GM19452 (cell line): Measurements from ENCODE around the gene SEC11A.
"Not testable (repeated sequence)": the region's sequence is repeated elsewhere in the genome, so short reads cannot be mapped to it uniquely, and the experiment has no call there.

Experiments used
- ATAC-seq: cut with Tn5 transposase; IDR thresholded peaks from one replicate; pipeline ENCODE4 v1.9.1; 2021; ENCODE audit not compliant: unreplicated experiment

SEC11A gene

DNA sequence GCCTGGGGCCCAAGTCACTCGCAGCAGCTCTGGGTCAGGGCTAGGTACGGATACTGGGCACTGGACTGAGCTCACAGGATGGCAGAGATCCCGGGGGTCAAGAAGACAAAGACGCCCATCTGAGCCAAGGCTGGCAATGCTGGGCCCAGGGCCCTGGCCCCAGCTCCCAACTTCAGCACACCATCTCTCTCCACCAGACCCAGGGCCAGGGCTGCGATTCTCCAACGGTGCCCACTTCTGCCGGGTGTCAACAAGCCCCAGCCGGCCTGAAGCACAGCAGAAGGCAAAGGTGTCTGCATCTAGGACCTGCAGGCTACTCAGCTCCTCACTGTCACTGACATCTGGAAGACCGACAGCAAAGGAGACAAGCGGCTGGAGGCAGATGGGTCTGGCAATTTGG is 70.4 kb downstream of the SEC11A start:
- no peak for ATAC-seq

DNA sequence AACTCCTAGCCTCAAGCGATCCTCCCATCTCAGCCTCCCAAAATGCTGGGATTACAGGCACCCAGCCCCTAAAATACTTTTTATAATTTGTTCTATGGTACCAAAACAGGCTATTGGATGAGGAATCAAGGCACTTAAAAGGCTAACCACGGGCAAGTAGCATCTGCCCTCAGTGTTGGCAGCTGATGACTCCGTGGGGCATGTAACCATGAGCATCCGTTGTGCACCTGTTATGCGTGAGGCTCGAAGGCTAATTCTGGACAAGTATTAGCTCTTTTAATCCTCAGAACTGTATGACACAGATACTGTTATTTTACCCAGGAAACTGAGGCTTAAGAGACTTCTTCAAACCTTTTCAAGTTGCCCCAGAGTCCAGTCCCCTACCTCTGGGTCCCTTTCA is 72.1 kb downstream of the SEC11A start:
- ATAC-seq = no peak

DNA sequence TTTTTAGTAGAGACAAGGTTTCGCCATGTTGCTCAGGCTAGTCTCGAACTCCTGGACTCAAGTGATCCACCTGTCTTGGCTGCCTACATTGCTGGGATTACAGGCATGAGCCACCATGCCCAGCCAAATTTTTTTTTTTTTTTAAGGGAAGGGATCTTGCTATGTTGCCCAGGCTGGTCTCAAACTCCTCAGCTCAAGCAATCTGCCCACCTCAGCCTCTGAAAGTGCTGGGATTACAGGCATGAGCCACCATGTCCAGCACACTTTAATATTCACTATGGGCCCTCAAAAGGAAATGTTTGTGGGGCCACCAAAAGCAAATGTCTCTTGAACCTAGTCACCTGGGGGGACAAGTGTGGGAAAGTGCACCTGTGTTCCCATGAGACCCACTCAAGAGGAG is 73.3 kb downstream of the SEC11A start:
- not testable (repeated sequence) for ATAC-seq

DNA sequence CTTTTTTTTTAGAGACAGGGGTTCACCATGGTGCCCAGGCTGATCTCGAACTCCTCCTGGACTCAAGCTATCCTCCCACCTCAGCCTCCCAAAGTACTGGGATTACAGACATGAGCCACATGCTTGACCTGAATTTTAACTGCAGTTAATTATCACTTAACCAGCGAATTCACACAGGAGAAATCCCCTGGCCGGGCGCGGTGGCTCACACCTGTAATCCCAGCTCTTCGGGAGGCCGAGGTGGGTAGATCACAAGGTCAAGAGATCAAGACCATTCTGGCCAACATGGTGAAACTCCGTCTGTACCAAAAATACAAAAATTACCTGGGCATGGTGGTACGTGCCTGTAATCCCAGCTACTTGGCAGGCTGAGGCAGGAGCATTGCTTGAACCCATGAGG is 74.1 kb downstream of the SEC11A start:
- not testable (repeated sequence) for ATAC-seq

DNA sequence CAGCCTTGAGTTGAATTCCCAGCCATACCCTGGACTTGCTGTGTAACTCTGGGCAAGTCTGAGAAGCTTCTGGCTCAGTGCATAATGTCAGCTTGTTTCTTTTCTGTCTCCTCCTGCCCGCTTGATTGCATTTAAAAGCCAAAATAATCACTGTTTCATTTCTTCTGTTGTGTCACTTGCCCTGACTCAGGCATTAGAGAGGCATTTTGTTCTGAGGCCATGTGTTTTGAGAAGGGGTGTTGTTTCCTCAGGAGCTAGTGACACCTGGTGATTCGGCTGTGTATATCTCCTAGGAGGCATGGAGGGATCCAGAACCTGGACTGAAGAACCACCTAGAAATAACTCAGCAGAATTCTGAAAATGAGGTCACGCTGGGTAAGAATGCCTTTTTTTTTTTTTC is 77.8 kb downstream of the SEC11A start:
- ATAC-seq = no peak

DNA sequence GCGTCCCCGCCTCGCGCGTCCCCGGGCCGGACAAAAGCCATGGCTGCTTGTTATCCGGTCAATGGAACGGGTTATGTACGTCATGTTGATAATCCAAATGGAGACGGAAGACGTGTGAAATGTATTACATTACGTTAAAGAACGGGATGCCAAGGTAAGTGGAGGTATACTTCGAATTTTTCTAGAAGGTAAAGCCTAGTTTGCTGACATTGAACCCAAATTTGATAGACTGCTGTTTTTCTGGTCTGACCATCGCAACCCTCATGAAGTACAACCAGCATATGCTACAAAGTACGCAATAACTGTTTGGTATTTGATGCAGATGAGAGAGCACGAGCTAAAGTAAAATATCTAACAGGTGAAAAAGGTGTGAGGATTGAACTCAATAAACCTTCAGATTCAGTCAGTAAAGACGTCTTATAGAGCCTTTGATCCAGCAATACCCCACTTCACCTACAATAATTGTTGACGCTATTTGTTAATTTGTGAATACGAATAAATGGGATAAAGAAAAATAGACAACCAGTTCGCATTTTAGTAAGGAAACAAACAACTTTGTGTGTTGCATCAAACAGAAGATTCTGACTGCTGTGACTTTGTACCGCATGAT is 81.6 kb downstream of the SEC11A start:
- ATAC-seq = no peak

DNA sequence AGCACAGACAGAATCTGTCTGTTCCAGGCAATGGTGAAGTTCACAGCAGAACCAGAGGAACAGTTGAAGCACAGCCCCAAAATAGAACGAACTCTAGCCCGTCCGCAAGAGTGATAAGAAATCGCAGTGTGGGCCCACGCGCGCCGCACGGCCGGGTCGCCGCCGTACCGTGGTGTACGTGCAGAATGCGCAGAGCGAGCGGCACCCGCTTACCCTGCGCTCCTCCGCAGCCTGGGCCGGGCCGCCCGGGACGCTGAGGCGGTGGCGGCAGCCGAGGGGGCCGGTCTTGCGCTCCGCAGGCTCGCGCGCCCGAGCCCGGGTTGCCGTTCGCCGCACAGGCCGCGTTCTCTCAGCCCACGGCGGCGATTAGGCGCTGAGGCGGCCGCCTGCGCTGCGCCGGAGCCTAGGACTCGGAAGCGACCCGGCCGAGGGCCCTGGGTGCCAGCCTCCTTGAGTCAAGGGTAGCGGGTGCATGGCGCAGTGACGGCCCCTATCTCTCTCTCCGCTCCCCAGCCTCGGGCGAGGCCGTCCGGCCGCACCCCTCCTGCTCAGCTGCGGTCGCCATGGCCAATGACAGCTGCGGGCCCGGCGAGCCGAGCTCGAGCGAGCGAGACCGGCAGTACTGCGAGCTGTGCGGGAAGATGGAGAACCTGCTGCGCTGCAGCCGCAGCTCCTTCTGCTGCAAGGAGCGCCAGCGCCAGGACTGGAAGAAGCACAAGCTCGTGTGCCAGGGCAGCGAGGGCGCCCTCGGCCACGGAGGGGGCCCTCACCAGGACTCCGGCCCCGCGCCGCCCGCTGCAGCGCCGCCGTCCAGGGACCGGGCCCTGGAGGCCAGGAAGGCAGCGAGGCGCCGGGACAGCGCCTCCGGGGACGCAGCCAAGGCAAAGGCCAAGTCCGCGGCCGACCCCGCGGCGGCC is 82.4 kb downstream of the SEC11A start:
- peak; percentile 52 for ATAC-seq

DNA sequence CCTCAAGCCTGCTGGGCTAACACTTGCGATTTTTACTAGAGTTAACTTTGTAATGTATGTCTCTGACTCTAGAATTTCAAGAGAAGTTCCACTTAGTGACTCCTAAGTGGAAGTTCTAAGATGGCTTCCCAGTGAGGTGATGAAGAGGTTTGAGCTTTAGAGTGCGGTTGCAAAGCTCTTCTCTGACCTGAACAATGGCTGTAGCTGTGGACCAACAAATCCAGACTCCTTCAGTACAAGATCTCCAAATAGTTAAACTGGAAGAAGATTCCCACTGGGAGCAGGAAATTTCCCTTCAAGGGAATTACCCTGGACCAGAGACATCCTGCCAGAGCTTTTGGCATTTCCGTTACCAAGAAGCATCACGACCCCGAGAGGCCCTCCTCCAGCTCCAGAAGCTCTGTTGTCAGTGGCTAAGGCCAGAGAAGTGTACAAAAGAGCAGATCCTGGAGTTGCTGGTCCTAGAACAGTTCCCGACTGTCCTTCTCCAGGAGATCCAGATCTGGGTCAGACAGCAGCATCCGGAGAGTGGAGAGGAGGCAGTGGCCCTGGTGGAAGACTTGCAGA is 84.2 kb downstream of the SEC11A start:
- no peak for ATAC-seq

DNA sequence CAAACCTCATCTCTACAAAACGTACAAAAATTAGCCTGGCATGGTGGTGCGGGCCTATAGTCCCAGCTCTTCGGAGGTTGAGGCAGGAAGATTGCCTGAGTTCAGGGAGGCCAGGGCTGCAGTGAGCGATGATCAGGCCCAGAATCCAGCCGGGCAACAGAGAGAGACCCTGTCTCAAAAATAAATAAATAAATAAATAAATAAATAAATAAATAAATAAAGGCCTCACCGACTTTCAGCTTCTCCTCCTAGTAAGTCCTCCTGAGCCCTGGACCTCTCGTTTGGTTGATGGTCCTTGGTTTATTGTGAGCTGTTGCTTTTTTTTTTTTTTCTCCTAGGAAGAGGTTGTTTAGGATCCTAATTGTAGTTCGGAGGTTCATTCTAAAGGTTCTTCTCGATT is 86.9 kb downstream of the SEC11A start:
- ATAC-seq = no peak

DNA sequence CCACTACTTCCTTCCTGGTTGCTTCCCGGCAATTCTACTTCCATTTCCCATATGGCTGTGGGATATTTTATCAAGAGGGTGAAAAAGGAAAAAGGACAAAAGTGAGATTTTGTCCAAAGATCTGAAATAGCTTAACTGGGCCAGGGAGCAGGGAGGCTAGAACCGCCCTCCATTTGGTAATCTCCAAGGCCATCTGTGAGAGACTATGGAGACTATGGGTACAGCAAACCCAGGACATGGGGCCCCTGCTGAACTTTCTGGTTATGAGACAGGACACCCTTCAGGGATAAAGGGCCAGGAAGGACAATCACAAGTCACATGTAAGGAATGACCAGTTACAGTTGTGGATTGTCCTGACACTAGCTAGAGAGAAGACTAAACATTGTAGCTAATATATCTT is 90.8 kb downstream of the SEC11A start:
- ATAC-seq = no peak

DNA sequence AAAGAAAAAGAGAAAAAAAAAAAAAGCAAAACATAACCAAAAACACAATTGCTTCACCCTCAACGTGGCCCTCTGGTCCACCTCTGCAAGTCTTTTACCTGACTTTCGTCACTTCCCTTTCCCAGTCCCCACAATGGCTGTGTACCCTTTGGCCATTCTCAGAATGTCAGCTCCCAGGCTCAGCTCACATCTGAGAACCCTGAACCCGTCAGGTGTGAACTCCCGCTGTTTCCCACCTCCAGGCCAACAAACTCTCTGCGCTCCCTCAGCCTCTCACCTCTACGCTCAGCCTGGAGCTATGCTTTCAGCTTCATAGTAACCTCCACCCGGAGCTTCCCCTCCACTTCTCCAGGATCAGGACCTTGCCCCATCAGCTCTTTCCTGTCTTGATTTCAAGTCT is 91.6 kb downstream of the SEC11A start:
- ATAC-seq = no peak

DNA sequence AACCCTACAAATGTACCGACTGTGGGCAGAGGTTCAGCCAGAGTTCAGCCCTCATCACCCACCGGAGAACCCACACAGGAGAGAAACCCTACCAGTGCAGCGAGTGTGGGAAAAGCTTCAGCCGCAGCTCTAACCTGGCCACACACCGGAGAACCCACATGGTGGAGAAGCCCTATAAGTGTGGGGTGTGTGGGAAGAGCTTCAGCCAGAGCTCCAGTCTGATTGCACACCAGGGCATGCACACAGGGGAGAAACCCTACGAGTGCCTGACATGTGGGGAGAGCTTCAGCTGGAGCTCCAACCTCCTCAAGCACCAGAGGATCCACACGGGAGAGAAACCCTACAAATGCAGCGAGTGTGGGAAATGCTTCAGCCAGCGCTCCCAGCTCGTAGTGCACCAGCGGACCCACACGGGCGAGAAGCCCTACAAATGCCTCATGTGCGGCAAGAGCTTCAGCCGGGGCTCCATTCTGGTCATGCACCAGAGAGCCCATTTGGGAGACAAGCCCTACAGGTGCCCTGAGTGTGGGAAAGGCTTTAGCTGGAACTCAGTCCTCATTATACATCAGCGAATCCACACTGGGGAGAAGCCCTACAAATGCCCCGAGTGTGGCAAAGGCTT is 94.5 kb downstream of the SEC11A start:
- ATAC-seq = no peak

DNA sequence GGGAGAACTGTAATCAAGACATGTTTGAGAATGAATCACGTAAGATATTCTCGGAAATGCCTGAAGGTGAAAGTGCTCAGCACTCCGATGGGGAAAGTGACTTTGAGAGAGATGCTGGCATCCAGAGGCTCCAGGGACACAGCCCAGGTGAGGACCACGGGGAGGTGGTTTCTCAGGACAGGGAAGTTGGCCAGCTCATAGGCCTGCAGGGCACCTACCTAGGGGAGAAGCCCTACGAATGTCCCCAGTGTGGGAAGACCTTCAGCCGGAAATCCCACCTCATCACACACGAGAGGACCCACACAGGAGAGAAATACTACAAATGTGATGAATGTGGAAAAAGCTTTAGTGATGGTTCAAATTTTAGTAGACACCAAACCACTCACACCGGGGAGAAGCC is 95.3 kb downstream of the SEC11A start:
- ATAC-seq = no peak
